PC-9 (cell line): ENCODE measurements around the gene ZIC5. TPM values are rescaled to one million over a fixed set of nuclear protein-coding genes. Genes with fewer than 3 reads are reported as not detected.

Source experiments
- BruUV-seq: library from RNA; stranded (reverse); fragments of 400-500 nt; replicated peaks from 2 replicates; lab custom pipeline; 2021; lab: Mats Ljungman, UMichigan
- CTCF ChIA-PET: fragments of 300-600 bp; sonication (Branson Sonifier 250); formaldehyde crosslinking; loops from one replicate; lab custom pipeline; 2022; ENCODE audit warnings: antibody characterized with exemption; lab: Charles Lee
- POLR2A ChIA-PET: fragments of 300-600 bp; sonication (Branson Sonifier 250); formaldehyde crosslinking; loops from one replicate; lab custom pipeline; 2022; ENCODE audit warnings: antibody characterized with exemption; ENCODE audit not compliant: unreplicated experiment; lab: Charles Lee
- DNase-seq, 2 experiments: peaks; one replicate each; pipeline versions ENCODE4 v3.0.0 to v3.0.0-alpha.2; 2015 to 2022; ENCODE audit warnings: mixed read lengths in 1 of 2
- H2AFZ ChIP-seq: fragments of 200-600 bp; sonication (generic); 2 replicates; pipeline ENCODE4 v1.8.1; 2017; ENCODE audit warnings: antibody characterized with exemption
- H3F3A ChIP-seq: fragments of 200-600 bp; sonication (generic); 2 replicates; pipeline ENCODE4 v1.8.1; 2017; ENCODE audit warnings: antibody characterized with exemption, mild to moderate bottlenecking, low read depth; ENCODE audit not compliant: insufficient read depth
- H3K27ac ChIP-seq: fragments of 200-600 bp; sonication (generic); 2 replicates; pipeline ENCODE4 v1.6.1; 2016; ENCODE audit warnings: mixed run types
- H3K27me3 ChIP-seq: fragments of 200-600 bp; sonication (generic); 2 replicates; pipeline ENCODE4 v1.6.1; 2016; ENCODE audit warnings: low read depth, mixed run types; ENCODE audit not compliant: insufficient read depth
- H3K36me3 ChIP-seq: fragments of 200-600 bp; sonication (generic); 2 replicates; pipeline ENCODE4 v1.6.1; 2016; ENCODE audit warnings: low read depth, mixed run types
- H3K4me1 ChIP-seq: fragments of 200-600 bp; sonication (generic); replicated peaks from 2 replicates; pipeline ENCODE4 v1.6.1; 2016; ENCODE audit warnings: mixed run types; ENCODE audit not compliant: insufficient read depth
- H3K4me2 ChIP-seq: fragments of 200-600 bp; sonication (generic); 2 replicates; pipeline ENCODE4 v1.6.1; 2017; ENCODE audit warnings: mixed run types
- H3K4me3 ChIP-seq: fragments of 200-600 bp; sonication (generic); 2 replicates; pipeline ENCODE4 v1.6.1; 2016; ENCODE audit warnings: mixed run types
- H3K79me2 ChIP-seq: fragments of 200-600 bp; sonication (generic); 2 replicates; pipeline ENCODE4 v1.6.1; 2017; ENCODE audit warnings: low read depth, mixed run types
- H3K9me2 ChIP-seq: fragments of 200-600 bp; sonication (generic); 2 replicates; pipeline ENCODE4 v1.8.1; 2017; ENCODE audit warnings: mild to moderate bottlenecking; ENCODE audit not compliant: insufficient read depth
- H3K9me3 ChIP-seq: fragments of 200-600 bp; sonication (generic); 2 replicates; pipeline ENCODE4 v1.8.1; 2016; ENCODE audit warnings: low read depth; ENCODE audit not compliant: insufficient read depth
- H4K20me1 ChIP-seq: fragments of 200-600 bp; sonication (generic); 2 replicates; pipeline ENCODE4 v1.8.1; 2017; ENCODE audit not compliant: insufficient read depth
- EZH2 ChIP-seq: fragments of 200-600 bp; sonication (generic); IDR thresholded peaks from 2 replicates; pipeline ENCODE4 v1.8.0; 2017; ENCODE audit warnings: antibody characterized with exemption, low read depth
- intact Hi-C: fragments of 100-400 bp; cut with micrococcal nuclease; formaldehyde crosslinking; loops from one replicate; pipeline ENCODE4 v1.10.0; 2022; ENCODE audit not compliant: unreplicated experiment
- total RNA-seq: library from RNA; stranded (reverse); gene quantifications from 2 replicates; pipeline ENCODE4 v1.2.3, GENCODE V29; 2021
- TF ChIP-seq, protein P1 (sequence below): fragments of 200-600 bp; sonication (generic); conservative IDR thresholded peaks from 2 replicates; pipeline ENCODE4 v1.6.1; 2017; ENCODE audit warnings: mixed run types, antibody characterized with exemption, mild to moderate bottlenecking, moderate library complexity

ZIC5 gene
- total RNA-seq, 1 experiment from 2014 or later = 0.61 TPM

DNA sequence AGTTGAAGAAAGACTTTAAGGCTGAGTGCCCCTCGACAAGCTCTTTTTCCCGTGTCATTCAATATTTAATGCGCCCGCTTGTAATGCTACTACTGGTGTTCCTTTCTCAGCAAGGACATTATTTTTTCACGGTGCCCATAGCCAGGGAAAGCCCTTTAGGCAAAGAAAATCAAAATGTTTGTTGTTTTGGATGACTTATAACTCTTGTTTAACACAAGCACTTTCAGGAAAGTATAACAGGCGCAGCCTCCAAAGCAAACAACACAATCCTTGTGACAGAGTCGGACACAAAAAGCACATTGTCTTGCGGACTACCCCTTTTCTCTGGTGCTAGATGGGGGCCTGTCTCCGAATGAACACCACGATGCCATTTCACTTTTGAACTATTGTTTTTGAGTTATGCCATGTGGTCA, 12.4 kb downstream of the ZIC5 start:
- no peak for DNase-seq
- Histone ChIP-seq H3K9me2 (no peaks in the 10 kb centered on the region), H4K20me1 (no peaks in the 10 kb centered on the region), H3K4me3 (no peak overlapping the region), H3K79me2 (no peaks in the 10 kb centered on the region), H2AFZ (no peak overlapping the region), H3K4me2 (no peak overlapping the region), H3K9me3 (no peaks in the 10 kb centered on the region; the same call in 1 of the 2 replicates), H3K27me3 (peaks cover 12% of the 10 kb centered on the region; the same call in 1 of the 2 replicates), H3K4me1 (no peaks in the 10 kb centered on the region), H3F3A (no peaks in the 10 kb centered on the region), H3K27ac (no peak overlapping the region), H3K36me3 (no peaks in the 10 kb centered on the region)
- no TSS peak for BruUV-seq
- ChIA-PET CTCF (no interaction called here), POLR2A (no interaction called here)
- TF ChIP-seq, protein P1, sequence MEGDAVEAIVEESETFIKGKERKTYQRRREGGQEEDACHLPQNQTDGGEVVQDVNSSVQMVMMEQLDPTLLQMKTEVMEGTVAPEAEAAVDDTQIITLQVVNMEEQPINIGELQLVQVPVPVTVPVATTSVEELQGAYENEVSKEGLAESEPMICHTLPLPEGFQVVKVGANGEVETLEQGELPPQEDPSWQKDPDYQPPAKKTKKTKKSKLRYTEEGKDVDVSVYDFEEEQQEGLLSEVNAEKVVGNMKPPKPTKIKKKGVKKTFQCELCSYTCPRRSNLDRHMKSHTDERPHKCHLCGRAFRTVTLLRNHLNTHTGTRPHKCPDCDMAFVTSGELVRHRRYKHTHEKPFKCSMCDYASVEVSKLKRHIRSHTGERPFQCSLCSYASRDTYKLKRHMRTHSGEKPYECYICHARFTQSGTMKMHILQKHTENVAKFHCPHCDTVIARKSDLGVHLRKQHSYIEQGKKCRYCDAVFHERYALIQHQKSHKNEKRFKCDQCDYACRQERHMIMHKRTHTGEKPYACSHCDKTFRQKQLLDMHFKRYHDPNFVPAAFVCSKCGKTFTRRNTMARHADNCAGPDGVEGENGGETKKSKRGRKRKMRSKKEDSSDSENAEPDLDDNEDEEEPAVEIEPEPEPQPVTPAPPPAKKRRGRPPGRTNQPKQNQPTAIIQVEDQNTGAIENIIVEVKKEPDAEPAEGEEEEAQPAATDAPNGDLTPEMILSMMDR = no peak
- TF ChIP-seq EZH2 = no peak
- intact Hi-C loops = no loop called here

DNA sequence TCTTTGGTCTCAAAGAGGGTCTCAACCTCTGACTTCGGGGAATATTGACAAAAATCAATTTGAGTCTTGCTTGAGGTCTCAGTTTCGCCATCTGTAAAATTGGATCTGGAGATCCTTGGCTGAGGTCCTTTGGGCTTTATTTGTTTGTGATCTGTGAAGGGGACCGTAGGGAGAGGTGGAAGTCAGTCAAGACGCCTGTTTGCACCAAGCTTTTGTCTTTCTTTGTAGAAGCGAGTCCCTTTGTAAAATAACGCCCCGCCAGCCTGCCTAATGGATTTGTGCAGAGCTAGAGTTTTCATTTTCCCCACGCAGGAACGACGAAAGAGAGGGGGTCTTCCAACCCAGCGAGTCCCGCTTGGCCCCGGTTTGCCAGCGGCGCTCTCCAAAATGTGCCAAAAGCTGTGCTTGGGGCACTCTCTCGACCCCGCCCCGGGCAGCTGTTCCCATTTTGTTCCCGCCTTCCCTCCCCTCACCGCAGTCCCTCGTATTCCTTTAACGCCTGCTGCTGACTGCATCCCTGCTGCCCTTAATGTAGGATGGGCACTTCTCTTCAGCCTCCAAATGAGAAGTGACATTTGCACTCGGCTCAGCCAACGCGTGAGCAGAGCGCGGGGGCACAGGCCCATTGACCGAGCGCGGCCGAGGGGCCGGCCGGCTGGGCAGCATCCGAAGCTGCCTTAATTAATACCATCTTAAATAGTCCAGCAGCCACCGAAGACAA, 13.0 kb downstream of the ZIC5 start:
- Histone ChIP-seq H3K9me2 (no peaks in the 10 kb centered on the region), H3F3A (no peaks in the 10 kb centered on the region), H3K4me1 (no peaks in the 10 kb centered on the region), H3K27ac (no peak overlapping the region), H4K20me1 (no peaks in the 10 kb centered on the region), H3K4me2 (no peak overlapping the region), H3K27me3 (peaks cover 13% of the 10 kb centered on the region; the same call in 1 of the 2 replicates), H3K79me2 (no peaks in the 10 kb centered on the region), H3K4me3 (no peak overlapping the region), H3K9me3 (no peaks in the 10 kb centered on the region; the same call in 1 of the 2 replicates), H3K36me3 (no peaks in the 10 kb centered on the region), H2AFZ (no peak overlapping the region)
- ChIA-PET POLR2A (no interaction called here), CTCF (interaction anchor here (0.7 kb wide), 1 partner anchor 275 kb away, joined by 3 read pairs; no protein-coding TSS in a partner anchor)
- intact Hi-C loops = no loop called here
- no peak for TF ChIP-seq EZH2
- TF ChIP-seq, protein P1 = no peak
- no peak for DNase-seq
- no TSS peak for BruUV-seq

DNA sequence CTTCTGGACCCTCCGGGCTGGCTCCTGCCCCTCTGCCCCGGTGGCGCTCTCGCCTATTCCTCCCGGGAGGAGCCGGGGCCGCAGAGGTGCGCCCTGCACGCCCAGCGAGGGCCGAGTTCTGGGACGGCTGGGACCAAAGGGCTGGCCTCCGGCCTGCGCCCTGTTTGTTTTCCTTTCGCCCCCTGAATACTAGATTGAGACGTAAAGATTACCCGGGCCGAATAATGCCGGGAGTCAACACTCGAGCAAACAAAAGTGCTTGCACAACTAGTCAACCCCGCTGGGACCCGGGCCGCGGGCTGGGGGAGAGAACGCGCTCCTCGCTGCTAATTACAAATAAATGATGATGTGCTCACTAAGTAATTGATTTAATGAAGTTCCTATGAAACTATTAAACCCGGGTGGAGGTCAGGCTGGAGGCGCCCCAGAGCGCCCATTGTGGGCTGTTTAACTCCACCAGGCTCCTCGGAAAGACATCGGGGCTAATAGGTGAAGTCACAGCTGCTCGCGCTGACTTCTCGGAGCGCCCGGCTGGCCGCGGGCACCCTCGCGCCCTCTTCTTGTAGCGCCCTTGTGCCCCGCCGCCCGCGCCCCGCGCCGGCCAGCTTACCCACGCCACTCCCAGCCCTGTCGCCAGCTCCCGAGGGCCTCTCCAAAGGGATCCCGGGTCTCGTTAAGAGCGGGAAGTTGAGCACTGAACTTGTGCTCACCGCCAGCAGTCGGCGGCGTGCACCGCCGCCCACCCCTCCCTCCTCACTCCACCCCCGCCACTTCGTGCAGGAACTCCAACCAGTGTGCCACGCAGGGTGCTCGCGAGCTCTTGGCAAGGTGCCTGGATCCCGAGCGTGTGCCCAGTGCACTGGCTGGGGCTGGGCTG, 14.9 kb downstream of the ZIC5 start:
- Histone ChIP-seq H4K20me1 (no peaks in the 10 kb centered on the region), H3K27me3 (peaks cover 13% of the 10 kb centered on the region; the same call in 1 of the 2 replicates), H3K4me3 (no peak overlapping the region), H3F3A (no peaks in the 10 kb centered on the region), H3K9me3 (no peaks in the 10 kb centered on the region; the same call in 1 of the 2 replicates), H3K36me3 (no peaks in the 10 kb centered on the region), H3K79me2 (no peaks in the 10 kb centered on the region), H3K4me2 (no peak overlapping the region), H2AFZ (no peak overlapping the region), H3K9me2 (no peaks in the 10 kb centered on the region), H3K4me1 (no peaks in the 10 kb centered on the region), H3K27ac (no peak overlapping the region)
- no TSS peak for BruUV-seq
- ChIA-PET POLR2A (interaction anchor here (0.7 kb wide), 1 partner anchor 357 kb away, joined by 9 read pairs; no protein-coding TSS in a partner anchor), CTCF (no interaction called here)
- no peak for DNase-seq
- TF ChIP-seq EZH2 = no peak
- intact Hi-C loops = no loop called here
